OCI-LY1 (cell line): ENCODE data around the gene RAMP3.

Experiments
- H2AFZ ChIP-seq: fragments of 200-600 bp; sonication (generic), shearing (Covaris generic); 2 replicates; pipeline ENCODE4 v1.6.0; 2014; ENCODE audit warnings: antibody characterized with exemption, mild to moderate bottlenecking, low read length
- H3F3A ChIP-seq: fragments of 200-600 bp; sonication (generic), shearing (Covaris generic); 2 replicates; pipeline ENCODE4 v1.6.0; 2014; ENCODE audit warnings: mild to moderate bottlenecking, antibody characterized with exemption, low read length, moderate library complexity; ENCODE audit not compliant: insufficient read depth
- H3K27ac ChIP-seq: fragments of 200-600 bp; sonication (generic); 2 replicates; pipeline ENCODE4 v1.5.1; 2014; ENCODE audit warnings: low read length, mixed run types, mild to moderate bottlenecking, low read depth; ENCODE audit not compliant: poor library complexity, severe bottlenecking
- H3K27me3 ChIP-seq: fragments of 200-600 bp; sonication (generic); 2 replicates; pipeline ENCODE4 v1.6.0; 2014; ENCODE audit warnings: antibody characterized with exemption, mild to moderate bottlenecking, low read length, moderate library complexity; ENCODE audit not compliant: insufficient read depth
- H3K36me3 ChIP-seq: fragments of 200-600 bp; sonication (generic); 2 replicates; pipeline ENCODE4 v1.6.1; 2014; ENCODE audit warnings: mild to moderate bottlenecking, antibody characterized with exemption, low read length, moderate library complexity, mixed read lengths; ENCODE audit not compliant: insufficient read depth
- H3K4me1 ChIP-seq: fragments of 200-600 bp; sonication (generic); 2 replicates; pipeline ENCODE4 v1.5.1; 2014; ENCODE audit warnings: mild to moderate bottlenecking, low read length, moderate library complexity; ENCODE audit not compliant: insufficient read depth, severe bottlenecking
- H3K4me2 ChIP-seq: fragments of 200-600 bp; sonication (generic), shearing (Covaris generic); 2 replicates; pipeline ENCODE4 v1.6.1; 2014; ENCODE audit warnings: low read length
- H3K4me3 ChIP-seq: fragments of 200-600 bp; sonication (generic); 2 replicates; pipeline ENCODE4 v1.5.1; 2014; ENCODE audit warnings: low read length, low read depth, mild to moderate bottlenecking, mixed read lengths; ENCODE audit not compliant: poor library complexity, severe bottlenecking
- H3K79me2 ChIP-seq: fragments of 200-600 bp; shearing (Covaris generic); 2 replicates; pipeline ENCODE4 v1.6.1; 2016; ENCODE audit warnings: mixed run types, low read length, mixed read lengths; ENCODE audit not compliant: insufficient read depth
- H3K9ac ChIP-seq: fragments of 200-600 bp; sonication (generic), shearing (Covaris generic); 2 replicates; pipeline ENCODE4 v1.6.1; 2014; ENCODE audit warnings: mild to moderate bottlenecking, low read length, mixed read lengths
- H3K9me2 ChIP-seq: fragments of 200-600 bp; sonication (generic), shearing (Covaris generic); 2 replicates; pipeline ENCODE4 v1.6.1; 2014; ENCODE audit warnings: low read depth, mild to moderate bottlenecking, low read length, mixed read lengths
- H3K9me3 ChIP-seq: fragments of 200-600 bp; shearing (Covaris generic); 2 replicates; pipeline ENCODE4 v1.6.1; 2014; ENCODE audit warnings: low read length, mixed read lengths
- H4K20me1 ChIP-seq: fragments of 200-600 bp; sonication (generic), shearing (Covaris generic); 2 replicates; pipeline ENCODE4 v1.6.0; 2016; ENCODE audit warnings: mild to moderate bottlenecking, low read length; ENCODE audit not compliant: insufficient read depth
- EZH2 ChIP-seq: fragments of 200-600 bp; sonication (generic), shearing (Covaris generic); IDR thresholded peaks from 2 replicates; pipeline ENCODE4 v1.8.0; 2017; ENCODE audit warnings: borderline replicate concordance, mixed run types, mild to moderate bottlenecking, antibody characterized with exemption, low read length, moderate library complexity, mixed read lengths
- TF ChIP-seq, protein P1 (sequence below): fragments of 200-600 bp; sonication (generic), shearing (Covaris generic); IDR thresholded peaks from 2 replicates; pipeline ENCODE4 v1.5.1; 2017; ENCODE audit warnings: mild to moderate bottlenecking, antibody characterized with exemption, low read length, moderate library complexity, mixed read lengths

RAMP3 gene

DNA sequence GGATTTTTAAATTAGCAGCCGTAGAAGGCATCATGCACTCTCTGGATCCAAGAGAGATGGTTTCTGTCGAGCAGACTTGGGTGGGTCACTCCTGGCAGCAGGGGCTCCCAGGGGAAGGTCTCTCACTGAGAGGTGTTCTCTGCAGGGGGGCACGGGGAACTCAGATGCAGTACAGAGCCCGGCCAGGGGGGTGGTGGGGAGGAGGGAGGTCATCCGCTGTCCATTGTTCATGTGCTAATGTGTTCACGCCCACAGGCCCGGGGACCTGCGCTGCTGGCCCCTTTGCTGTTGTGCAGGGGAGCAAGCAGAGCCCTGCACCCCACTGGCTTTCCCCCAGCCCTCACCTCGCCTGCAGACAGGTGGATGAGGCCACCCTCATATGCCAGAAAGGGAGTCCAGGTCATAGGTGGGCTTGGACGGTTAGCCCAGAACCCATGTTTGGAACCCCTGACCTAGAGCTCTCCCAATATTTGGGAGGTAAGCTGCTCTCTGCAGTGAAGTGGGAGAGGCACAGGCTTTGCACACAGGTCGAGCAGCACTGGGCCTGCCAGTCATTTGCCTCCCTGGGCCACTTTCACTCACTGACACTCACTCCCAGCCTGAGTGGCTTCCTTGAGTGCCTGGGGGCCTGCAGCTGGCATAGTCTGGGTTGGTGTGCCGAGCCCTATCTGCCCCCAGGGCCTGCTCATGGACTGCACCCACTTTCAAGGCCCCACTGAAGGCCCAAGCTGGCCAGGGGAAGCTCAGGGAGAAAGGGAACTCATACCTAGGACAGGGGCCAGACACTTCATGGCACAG lies 33.5 kb upstream of the RAMP3 start:
- Histone ChIP-seq H2AFZ (no peak overlapping the region), H4K20me1 (no peaks in the 10 kb centered on the region), H3K27ac (no peak overlapping the region), H3K4me1 (no peaks in the 10 kb centered on the region), H3F3A (no peaks in the 10 kb centered on the region), H3K36me3 (no peaks in the 10 kb centered on the region), H3K27me3 (peaks cover 4% of the 10 kb centered on the region; the same call in 1 of the 2 replicates), H3K4me3 (no peak overlapping the region), H3K9me2 (no peaks in the 10 kb centered on the region), H3K9me3 (no peaks in the 10 kb centered on the region), H3K9ac (no peak overlapping the region), H3K4me2 (no peak overlapping the region), H3K79me2 (no peaks in the 10 kb centered on the region)
- no peak for TF ChIP-seq EZH2
- TF ChIP-seq, protein P1, sequence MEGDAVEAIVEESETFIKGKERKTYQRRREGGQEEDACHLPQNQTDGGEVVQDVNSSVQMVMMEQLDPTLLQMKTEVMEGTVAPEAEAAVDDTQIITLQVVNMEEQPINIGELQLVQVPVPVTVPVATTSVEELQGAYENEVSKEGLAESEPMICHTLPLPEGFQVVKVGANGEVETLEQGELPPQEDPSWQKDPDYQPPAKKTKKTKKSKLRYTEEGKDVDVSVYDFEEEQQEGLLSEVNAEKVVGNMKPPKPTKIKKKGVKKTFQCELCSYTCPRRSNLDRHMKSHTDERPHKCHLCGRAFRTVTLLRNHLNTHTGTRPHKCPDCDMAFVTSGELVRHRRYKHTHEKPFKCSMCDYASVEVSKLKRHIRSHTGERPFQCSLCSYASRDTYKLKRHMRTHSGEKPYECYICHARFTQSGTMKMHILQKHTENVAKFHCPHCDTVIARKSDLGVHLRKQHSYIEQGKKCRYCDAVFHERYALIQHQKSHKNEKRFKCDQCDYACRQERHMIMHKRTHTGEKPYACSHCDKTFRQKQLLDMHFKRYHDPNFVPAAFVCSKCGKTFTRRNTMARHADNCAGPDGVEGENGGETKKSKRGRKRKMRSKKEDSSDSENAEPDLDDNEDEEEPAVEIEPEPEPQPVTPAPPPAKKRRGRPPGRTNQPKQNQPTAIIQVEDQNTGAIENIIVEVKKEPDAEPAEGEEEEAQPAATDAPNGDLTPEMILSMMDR, result no peak

- no peaks in the 10 kb centered on the region for H3K4me1 ChIP-seq
- no peaks in the 10 kb centered on the region for H3K36me3 ChIP-seq
- H4K20me1 ChIP-seq, result no peaks in the 10 kb centered on the region
- H3F3A ChIP-seq, result no peaks in the 10 kb centered on the region
- no peaks in the 10 kb centered on the region for H3K9me3 ChIP-seq
- H2AFZ ChIP-seq, result no peak overlapping the region
- H3K9ac ChIP-seq, result no peak overlapping the region
- H3K27me3 ChIP-seq, result peaks cover 4% of the 10 kb centered on the region; the same call in 1 of the 2 replicates
- no peaks in the 10 kb centered on the region for H3K9me2 ChIP-seq
- no peak overlapping the region for H3K27ac ChIP-seq
- no peak for TF ChIP-seq EZH2
- TF ChIP-seq, protein P1, result no peak
- H3K79me2 ChIP-seq, result no peaks in the 10 kb centered on the region
- H3K4me2 ChIP-seq, result no peak overlapping the region
- H3K4me3 ChIP-seq, result no peak overlapping the region
These were observed 32.2 kb upstream of the RAMP3 start for GRCh38 chr7:45125193-45125904.

DNA sequence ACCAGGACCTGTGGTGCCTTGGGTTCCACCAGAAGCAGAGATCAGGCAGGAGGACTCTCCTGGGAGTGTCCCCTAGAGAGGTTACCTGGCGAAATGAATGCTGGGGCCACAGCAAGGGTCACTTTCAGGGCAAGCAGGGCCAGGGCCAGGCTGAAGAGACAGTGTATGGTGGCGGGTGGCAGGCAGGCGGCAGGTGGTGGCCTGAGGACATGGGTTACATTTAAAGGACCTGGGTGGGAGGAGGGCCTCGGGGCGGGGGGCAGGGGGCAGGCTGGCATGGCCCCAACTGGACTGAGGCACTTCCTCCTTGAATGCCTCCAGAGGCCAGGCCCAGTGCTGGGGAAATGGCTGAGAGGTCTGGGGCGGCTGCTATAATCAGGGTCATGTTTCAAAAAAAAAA lies 31.4 kb upstream of the RAMP3 start:
- H3K27ac ChIP-seq, result no peak overlapping the region
- no peak overlapping the region for H3K9ac ChIP-seq
- H3K9me2 ChIP-seq, result no peaks in the 10 kb centered on the region
- peaks cover 4% of the 10 kb centered on the region; the same call in 1 of the 2 replicates for H3K27me3 ChIP-seq
- no peak for TF ChIP-seq EZH2
- TF ChIP-seq, protein P1, result no peak
- H2AFZ ChIP-seq, result no peak overlapping the region
- H4K20me1 ChIP-seq, result no peaks in the 10 kb centered on the region
- H3K9me3 ChIP-seq, result no peaks in the 10 kb centered on the region
- H3K79me2 ChIP-seq, result no peaks in the 10 kb centered on the region
- no peaks in the 10 kb centered on the region for H3K4me1 ChIP-seq
- no peak overlapping the region for H3K4me2 ChIP-seq
- H3K36me3 ChIP-seq, result no peaks in the 10 kb centered on the region
- no peaks in the 10 kb centered on the region for H3F3A ChIP-seq
- H3K4me3 ChIP-seq, result no peak overlapping the region
